Mucosa of descending colon (tissue), 3 donors: Measurements from ENCODE around the gene C1orf216. TPM values are rescaled to one million over a fixed set of nuclear protein-coding genes. Genes with fewer than 3 reads are reported as not detected.
"Not testable (repeated sequence)": the region's sequence is repeated elsewhere in the genome, so short reads cannot be mapped to it uniquely, and the experiment has no call there.

Experiments
- ATAC-seq: fragments of 200-7000 bp; cut with Tn5 transposase; one replicate; pipeline ENCODE4 v1.9.1; 2020; ENCODE audit warnings: mild to moderate bottlenecking, moderate library complexity
- DNase-seq, 3 donors: peaks; one replicate each; pipeline ENCODE4 v3.0.0-alpha.2; 2020
- H3K36me3 ChIP-seq: fragments of 200-600 bp; one replicate; pipeline ENCODE4 v1.8.0; 2021; ENCODE audit warnings: low read depth, mild to moderate bottlenecking
- H3K4me1 ChIP-seq: fragments of 200-600 bp; one replicate; pipeline ENCODE4 v1.8.0; 2021; ENCODE audit warnings: low read depth, mild to moderate bottlenecking
- H3K4me3 ChIP-seq: fragments of 200-600 bp; one replicate; pipeline ENCODE4 v1.8.0; 2021; ENCODE audit warnings: mild to moderate bottlenecking
- H3K9me3 ChIP-seq: fragments of 200-600 bp; one replicate; pipeline ENCODE4 v1.8.0; 2021; ENCODE audit warnings: mild to moderate bottlenecking
- intact Hi-C, 2 donors: fragments of 100-400 bp; cut with DNase I in 1 of 2; cut with micrococcal nuclease in 1 of 2; formaldehyde crosslinking; loops; one replicate each; pipeline versions ENCODE4 v1.11.0 to v1.11.1; 2022; cut with DNase I, micrococcal nuclease
- total RNA-seq, 3 donors: library from RNA; stranded (reverse); fragmentation: NEBNext Ultra II Directional in 2 of 3; extraction: Animal tissue kit (Norgen Biotek cat#: 25700) in 2 of 3; gene quantifications; one replicate each; pipeline versions ENCODE4 v1.2.1 to v1.2.4, GENCODE V29; 2021 to 2023
- TF ChIP-seq, protein P1 (sequence below): fragments of 200-600 bp; IDR thresholded peaks from one replicate; pipeline ENCODE4 v1.8.0; 2022; ENCODE audit warnings: antibody characterized with exemption, mild to moderate bottlenecking
- donor health status: DM: no; HTN: no; CAD: no; lungs with moderate emphysema.
- donor health status: DM: no; HTN: no; CAD: no.
- donor health status: DM: no; HTN: yes; CAD: no.

C1orf216 gene
- total RNA-seq, 3 donors from 2014 or later, result 0.87 to 23.1 (median 3.9) TPM

- H3K4me1 ChIP-seq, result no peaks in the 10 kb centered on the region
- intact Hi-C loops, result no loop called here
- no peak overlapping the region for H3K4me3 ChIP-seq
- H3K9me3 ChIP-seq, result no peaks in the 10 kb centered on the region
- no peak for ATAC-seq
- TF ChIP-seq, protein P1, sequence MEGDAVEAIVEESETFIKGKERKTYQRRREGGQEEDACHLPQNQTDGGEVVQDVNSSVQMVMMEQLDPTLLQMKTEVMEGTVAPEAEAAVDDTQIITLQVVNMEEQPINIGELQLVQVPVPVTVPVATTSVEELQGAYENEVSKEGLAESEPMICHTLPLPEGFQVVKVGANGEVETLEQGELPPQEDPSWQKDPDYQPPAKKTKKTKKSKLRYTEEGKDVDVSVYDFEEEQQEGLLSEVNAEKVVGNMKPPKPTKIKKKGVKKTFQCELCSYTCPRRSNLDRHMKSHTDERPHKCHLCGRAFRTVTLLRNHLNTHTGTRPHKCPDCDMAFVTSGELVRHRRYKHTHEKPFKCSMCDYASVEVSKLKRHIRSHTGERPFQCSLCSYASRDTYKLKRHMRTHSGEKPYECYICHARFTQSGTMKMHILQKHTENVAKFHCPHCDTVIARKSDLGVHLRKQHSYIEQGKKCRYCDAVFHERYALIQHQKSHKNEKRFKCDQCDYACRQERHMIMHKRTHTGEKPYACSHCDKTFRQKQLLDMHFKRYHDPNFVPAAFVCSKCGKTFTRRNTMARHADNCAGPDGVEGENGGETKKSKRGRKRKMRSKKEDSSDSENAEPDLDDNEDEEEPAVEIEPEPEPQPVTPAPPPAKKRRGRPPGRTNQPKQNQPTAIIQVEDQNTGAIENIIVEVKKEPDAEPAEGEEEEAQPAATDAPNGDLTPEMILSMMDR, result no peak
- DNase-seq, result no peak
- H3K36me3 ChIP-seq, result no peaks in the 10 kb centered on the region
Measured at GRCh38 chr1:35708952-35709351, 9.7 kb downstream of the C1orf216 start.

DNA sequence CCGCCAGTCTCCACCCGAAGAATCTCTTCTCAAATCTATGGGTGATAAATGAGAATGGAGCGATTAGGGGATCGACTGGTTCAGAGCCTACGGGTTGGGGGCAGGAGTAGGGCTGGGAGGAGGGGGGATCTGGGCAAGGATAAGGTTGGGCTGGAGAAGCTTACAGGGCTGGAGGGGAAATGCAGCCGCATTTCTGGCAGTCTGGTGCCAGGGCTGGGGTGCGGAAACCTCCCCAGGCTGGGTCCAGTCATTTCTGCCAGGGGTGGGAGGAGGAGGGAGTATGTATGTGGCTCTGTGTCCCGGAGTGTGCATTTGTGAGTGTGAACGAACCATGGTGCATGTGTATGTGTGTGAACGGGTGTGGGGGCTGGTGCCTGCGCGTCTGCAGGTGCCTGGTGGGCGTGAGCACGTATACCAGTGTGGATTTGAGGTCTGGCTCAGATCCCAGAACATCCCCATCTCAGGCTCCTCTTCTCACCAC is 10.2 kb downstream of the C1orf216 start:
- intact Hi-C loops, result no loop called here
- DNase-seq, result no peak
- no peaks in the 10 kb centered on the region for H3K4me1 ChIP-seq
- H3K4me3 ChIP-seq, result no peak overlapping the region
- no peaks in the 10 kb centered on the region for H3K36me3 ChIP-seq
- no peaks in the 10 kb centered on the region for H3K9me3 ChIP-seq
- TF ChIP-seq, protein P1, result no peak
- peak; percentile 21 for ATAC-seq

DNA sequence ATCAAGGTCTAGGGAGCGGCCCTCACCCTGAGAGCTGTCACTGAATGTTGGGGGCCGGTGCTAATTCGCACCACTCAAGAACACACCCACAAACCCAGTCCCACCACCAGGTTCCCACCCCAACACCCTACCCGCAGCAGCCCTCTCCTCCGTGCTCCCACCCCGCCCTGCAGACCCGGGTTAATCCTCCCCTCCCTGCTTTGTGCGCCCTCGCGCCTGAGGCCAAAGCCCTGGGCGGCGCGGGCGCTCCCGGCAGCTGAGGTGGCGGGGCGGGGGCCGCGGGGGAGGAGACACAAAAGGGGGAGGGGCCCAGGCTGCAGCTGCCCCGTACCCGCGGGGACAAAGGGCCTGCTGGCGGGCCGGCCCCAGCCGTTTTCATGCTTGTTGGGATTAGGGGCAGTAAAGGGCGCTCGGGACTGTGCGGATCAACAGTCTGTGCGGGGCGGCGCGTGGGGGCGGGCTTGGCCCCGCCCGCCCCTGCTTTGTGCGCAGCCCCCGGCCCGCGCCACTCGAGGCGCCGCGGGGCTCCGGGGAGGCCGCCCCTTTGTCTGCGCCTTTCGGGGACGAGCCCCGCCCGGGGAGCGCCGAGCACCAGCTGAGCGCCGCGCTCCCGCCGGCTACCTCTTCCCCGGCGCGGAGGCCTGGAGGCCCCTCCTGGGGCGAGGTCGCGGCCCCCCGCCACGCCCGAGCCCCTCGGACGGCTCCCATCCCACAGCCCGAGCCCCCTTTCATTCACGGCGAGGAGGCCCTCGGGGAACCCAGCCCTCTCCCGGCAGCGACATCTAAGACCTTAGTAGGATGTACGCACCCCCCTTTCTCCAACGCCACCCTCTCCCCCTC is 10.9 kb downstream of the C1orf216 start:
- ATAC-seq (peak; percentile 76), DNase-seq (peak in 2 of 3 donors; percentile 26 to 58)

DNA sequence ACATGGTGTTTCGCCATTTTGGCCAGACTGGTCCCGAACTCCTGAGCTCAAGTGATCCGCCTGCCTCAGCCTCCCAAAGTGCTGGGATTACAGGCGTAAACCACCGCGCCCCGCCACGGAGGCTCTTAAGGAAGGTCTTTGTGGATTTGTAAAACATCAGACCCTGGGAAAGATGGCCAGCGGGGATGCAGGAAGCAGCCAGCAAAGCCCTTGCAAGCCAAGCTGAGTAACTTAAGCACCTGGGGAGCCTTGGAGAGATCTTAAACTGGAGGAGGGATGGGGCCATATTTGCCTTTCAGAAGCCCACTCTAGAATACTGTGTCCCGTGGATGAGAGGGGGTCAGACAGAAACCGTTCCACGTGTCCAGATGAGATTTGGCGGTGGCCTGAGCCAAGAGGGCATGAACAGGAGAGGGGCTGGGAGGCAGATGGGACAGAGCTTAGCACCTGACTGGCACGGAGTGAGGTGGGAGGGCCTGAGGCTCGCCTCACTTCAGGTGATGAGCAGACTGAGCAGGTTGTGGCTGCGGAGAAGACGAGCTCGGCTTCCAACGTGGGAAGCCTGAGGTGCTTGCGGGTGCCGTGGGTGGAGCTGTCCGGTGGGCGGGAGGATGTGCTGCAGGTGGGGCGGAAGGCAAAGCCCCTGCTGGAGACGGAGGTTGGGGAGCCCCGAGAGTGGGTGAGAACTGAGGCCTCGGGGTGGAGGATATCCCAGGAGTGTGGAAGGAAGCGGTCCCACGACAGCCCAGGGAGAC is 11.7 kb downstream of the C1orf216 start:
- Histone ChIP-seq H3K4me3 (no peak overlapping the region), H3K4me1 (no peaks in the 10 kb centered on the region), H3K9me3 (no peaks in the 10 kb centered on the region), H3K36me3 (no peaks in the 10 kb centered on the region)
- peak; percentile 35 for ATAC-seq
- intact Hi-C loops, result no loop called here
- DNase-seq, result peak in 1 of 3 donors; percentile 25
- TF ChIP-seq, protein P1, result no peak

More for the DNA sequence above, 10.9 kb downstream of the C1orf216 start:
- no peaks in the 10 kb centered on the region for H3K4me1 ChIP-seq
- H3K36me3 ChIP-seq, result no peaks in the 10 kb centered on the region
- H3K9me3 ChIP-seq, result no peaks in the 10 kb centered on the region
- H3K4me3 ChIP-seq, result no peak overlapping the region
- TF ChIP-seq, protein P1, result no peak
- intact Hi-C loops, result no loop called here

GRCh38 chr1:35702508-35702907 is 16.2 kb downstream of the C1orf216 start:
- intact Hi-C loops, result no loop called here
- ATAC-seq, result no peak

DNA sequence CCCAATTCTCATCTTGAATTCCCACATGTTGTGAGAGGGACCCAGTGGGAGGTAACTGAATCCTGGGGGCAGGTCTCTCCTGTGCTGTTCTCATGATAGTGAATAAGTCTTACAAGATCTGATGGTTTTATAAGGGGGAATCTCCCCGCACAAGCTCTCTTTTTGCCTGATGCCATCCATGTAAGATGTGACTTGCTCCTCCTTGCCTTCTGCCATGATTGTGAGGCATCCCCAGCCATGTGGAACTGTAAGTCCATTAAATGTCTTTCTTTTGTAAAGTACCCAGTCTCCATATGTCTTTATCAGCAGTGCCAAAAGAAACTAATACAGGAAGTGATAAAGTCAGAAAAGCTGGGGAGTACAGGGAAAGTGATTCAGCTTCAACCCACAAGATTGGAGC is 19.5 kb downstream of the C1orf216 start:
- H3K4me1 ChIP-seq, H3K9me3 ChIP-seq, ATAC-seq, DNase-seq, H3K36me3 ChIP-seq, intact Hi-C loops, H3K4me3 ChIP-seq: not testable (repeated sequence)

More at GRCh38 chr1:35702508-35702907, 16.2 kb downstream of the C1orf216 start:
- Histone ChIP-seq H3K36me3 (no peaks in the 10 kb centered on the region), H3K4me3 (no peak overlapping the region), H3K4me1 (no peaks in the 10 kb centered on the region), H3K9me3 (no peaks in the 10 kb centered on the region)
- DNase-seq, result no peak
- TF ChIP-seq, protein P1, result no peak
